ENCODE measurements around the gene TNN.

Gene TNN

GRCh38 chr1:175193527-175193910 is 125.9 kb downstream of the TNN start:
- peak overlapping the region; percentile 96 to 99 for H3K4me3 Mint-ChIP-seq
- peaks cover 62 to 79% of the 10 kb centered on the region in 2 donors for H3K4me1 Mint-ChIP-seq
- H3K27me3 Mint-ChIP-seq: no peaks in the 10 kb centered on the region
- peak overlapping the region; percentile 47 for H3K27ac Mint-ChIP-seq
- H3K36me3 Mint-ChIP-seq: peaks cover 19 to 28% of the 10 kb centered on the region in 2 donors
- H3K9me3 Mint-ChIP-seq: no peaks in the 10 kb centered on the region
- ATAC-seq (replicated peaks) (no peak), DNase-seq (no peak)

- H3K4me1 Mint-ChIP-seq: peaks cover 57 to 66% of the 10 kb centered on the region in 2 donors
- H3K4me3 Mint-ChIP-seq: peak overlapping the region in 1 of 2 donors; percentile 24
Observed at GRCh38 chr1:175195281-175195680, 127.6 kb downstream of the TNN start.

GRCh38 chr1:175195798-175196197 is 128.2 kb downstream of the TNN start:
- Mint-ChIP-seq H3K4me3 (peak overlapping the region; percentile 24 to 44), H3K27ac (peak overlapping the region; percentile 74)

More at GRCh38 chr1:175195281-175195680, 127.6 kb downstream of the TNN start:
- ATAC-seq (replicated peaks): peak; percentile 51 to 56
- no peak for DNase-seq
- Mint-ChIP-seq H3K9me3 (no peaks in the 10 kb centered on the region), H3K36me3 (peaks cover 9 to 12% of the 10 kb centered on the region in 2 donors), H3K27me3 (no peaks in the 10 kb centered on the region), H3K27ac (peak overlapping the region; percentile 74)

GRCh38 chr1:175197531-175197930 is 129.9 kb downstream of the TNN start:
- Mint-ChIP-seq H3K27me3 (no peaks in the 10 kb centered on the region), H3K36me3 (no peaks in the 10 kb centered on the region), H3K4me3 (peak overlapping the region in 1 of 2 donors; percentile 25), H3K9me3 (no peaks in the 10 kb centered on the region), H3K27ac (peak overlapping the region; percentile 92), H3K4me1 (peaks cover 56 to 74% of the 10 kb centered on the region in 2 donors)
- ATAC-seq (replicated peaks): peak; percentile 33 to 37
- peak; percentile 32 for DNase-seq

More at GRCh38 chr1:175195798-175196197, 128.2 kb downstream of the TNN start:
- DNase-seq: no peak
- peak; percentile 67 to 73 for ATAC-seq (replicated peaks)
- Mint-ChIP-seq H3K27me3 (no peaks in the 10 kb centered on the region), H3K4me1 (peaks cover 57 to 66% of the 10 kb centered on the region in 2 donors), H3K9me3 (no peaks in the 10 kb centered on the region), H3K36me3 (peaks cover 4 to 7% of the 10 kb centered on the region in 2 donors)
